Superior temporal gyrus (tissue), 1 donor: ENCODE measurements around the gene FABP7.

Experiments
- DNase-seq: peaks from one replicate; pipeline ENCODE4 v3.0.0-alpha.2; 2016; ENCODE audit errors: extremely low spot score

FABP7 gene

DNA sequence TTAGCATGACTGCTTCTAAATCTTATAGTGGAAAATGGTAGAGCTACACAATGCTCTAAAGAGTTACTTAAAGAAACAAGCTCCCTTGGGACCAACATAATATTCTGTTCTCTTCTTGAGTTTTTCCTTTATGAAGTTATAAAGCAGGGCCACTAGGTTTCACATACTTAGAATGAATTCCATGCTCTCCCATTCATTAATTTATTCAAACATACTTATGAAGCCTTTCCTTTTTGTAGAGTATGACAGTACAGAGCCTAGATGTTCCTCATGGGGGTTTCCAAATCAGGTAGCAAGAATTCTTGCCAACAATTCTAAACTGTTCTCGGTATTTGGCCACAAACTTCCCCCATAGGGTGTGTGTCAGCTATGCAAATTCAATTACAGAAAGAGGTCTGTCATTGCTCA, 20.6 kb upstream of the FABP7 start:
- no peak for DNase-seq

GRCh38 chr6:122760330-122760729, 19.2 kb upstream of the FABP7 start:
- no peak for DNase-seq

- no peak for DNase-seq
These were observed 13.3 kb upstream of the FABP7 start for GRCh38 chr6:122766256-122766655.

GRCh38 chr6:122770835-122771601, 8.5 kb upstream of the FABP7 start:
- DNase-seq, result no peak

DNA sequence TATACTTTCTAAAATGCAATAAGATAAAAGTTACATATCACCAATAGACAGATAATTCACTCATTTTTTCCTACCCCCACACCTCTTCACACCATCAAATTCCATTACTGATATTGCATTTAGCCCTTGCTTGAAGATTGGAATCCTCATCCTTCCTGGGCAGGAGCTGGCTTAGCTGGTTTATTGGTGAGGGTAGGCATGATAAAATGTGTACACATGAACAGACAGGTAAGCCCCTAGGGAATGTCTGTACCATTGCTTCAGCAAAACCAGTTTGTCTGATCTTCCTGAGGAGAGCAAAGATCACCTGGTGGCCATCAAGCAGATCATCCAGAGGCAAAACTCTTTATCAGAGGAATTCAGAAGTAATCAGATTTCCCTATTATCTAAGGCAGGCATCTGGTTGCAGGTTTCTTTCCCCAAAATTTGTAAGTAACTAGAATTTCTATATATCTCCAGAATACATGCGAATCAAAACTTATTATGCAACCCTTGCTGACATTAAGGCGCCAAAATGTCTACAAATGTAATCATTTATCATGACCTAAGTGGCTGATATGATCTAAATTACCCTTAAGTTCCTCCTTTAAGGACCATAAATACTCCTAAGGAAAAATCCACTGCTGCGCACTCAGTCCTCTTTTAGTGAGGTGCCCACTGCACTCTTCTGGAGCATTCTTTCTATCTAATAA, 6.6 kb upstream of the FABP7 start:
- DNase-seq, result no peak

GRCh38 chr6:122775975-122776374, 3.5 kb upstream of the FABP7 start:
- no peak for DNase-seq

- DNase-seq, result no peak
These were observed 1.2 kb upstream of the FABP7 start for GRCh38 chr6:122778302-122778701.

- DNase-seq, result peak; percentile 74
These were observed 393 bp upstream of the FABP7 start for GRCh38 chr6:122778985-122779661.

DNA sequence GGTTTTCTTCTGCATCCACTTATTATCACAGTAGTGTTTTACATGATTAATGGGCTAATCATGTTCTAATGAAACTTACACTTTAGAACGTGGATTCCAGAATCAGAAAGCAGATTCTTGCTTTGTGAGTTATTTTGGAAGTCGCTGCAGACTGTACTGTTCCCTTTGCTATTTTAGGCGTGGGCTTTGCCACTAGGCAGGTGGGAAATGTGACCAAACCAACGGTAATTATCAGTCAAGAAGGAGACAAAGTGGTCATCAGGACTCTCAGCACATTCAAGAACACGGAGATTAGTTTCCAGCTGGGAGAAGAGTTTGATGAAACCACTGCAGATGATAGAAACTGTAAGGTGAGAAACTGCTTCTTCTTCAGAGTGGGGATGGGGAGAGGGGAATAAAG, 598 bp downstream of the FABP7 start:
- DNase-seq, result peak; percentile 38

DNA sequence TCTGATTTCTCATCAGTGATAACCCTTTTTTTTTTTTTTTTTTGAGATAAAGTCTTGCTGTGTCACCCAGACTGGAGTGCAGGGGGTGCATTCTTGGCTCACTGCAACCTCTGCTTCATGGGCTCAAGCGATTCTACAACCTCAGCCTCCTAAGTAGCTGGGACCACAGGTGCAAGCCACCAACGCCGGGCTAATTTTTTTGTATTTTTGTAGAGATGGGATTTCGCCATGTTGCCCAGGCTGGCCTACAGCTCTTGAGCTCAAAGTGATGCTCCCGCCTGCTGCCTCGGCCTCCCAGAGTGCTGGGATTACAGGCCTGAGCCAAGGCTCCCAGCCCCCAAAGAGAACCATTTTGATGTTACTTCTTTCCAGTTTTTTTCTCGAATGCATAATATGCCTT, 2.2 kb downstream of the FABP7 start:
- no peak for DNase-seq

- no peak for DNase-seq
These were observed 3.9 kb downstream of the FABP7 start for GRCh38 chr6:122783401-122783800.

DNA sequence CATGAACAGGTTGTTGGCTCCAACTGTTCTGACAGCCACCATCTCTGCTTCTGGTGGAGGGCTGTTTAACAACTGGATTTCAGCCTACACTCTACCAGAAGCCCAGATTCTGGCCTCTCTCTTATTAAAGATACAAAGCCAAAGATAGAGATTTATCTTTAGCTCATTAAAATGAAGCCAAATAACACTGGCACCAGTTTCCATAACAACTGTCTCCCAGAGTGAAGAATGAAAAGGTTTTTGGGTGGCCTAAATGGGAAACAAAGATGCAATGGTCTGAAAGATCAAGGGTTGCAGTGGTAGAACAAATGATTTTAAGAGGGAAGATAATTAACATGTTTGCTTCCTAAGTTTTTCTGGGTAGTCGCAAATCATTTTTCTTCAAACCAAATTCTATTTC, 6.4 kb downstream of the FABP7 start:
- no peak for DNase-seq

DNA sequence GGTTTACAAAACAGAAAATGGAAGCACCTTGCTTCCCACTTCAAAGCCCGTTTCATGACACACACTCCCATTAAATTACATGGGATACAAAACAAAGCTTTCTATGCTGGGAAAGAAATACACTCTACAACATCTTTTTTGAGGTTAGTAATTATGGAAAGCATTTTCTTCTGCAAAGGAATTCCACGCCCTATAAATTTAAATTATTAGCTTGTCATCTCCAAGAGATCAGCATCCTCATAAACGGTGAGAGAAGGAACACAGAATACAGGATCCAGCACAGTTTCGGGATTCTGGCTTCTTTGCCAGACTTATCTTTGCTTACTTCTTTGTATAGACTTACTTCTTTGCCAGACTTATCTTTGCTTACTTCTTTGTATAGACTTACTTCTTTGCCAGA, 8.2 kb downstream of the FABP7 start:
- no peak for DNase-seq

DNA sequence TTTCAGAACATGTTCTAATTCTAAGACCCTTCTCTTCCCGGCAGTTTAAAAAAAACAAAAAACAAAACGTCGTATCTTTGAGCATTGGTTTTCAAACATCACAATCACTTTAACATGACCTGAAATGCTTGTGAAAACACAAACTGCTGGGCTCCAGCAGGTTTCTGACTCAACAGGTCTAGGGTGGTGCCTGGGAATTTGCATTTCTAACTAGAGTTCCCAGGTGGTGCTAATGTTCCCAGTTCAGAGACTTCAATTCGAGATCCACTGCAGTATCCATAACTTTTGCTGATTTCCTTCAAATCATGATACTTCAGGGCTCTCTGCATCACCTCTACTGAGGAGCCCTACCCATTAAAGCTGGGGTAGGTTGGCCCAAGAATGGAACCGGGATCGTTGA, 8.7 kb downstream of the FABP7 start:
- DNase-seq, result no peak

GRCh38 chr6:122788663-122789181, 9.2 kb downstream of the FABP7 start:
- DNase-seq, result no peak

GRCh38 chr6:122789182-122790027, 9.9 kb downstream of the FABP7 start, which contains the start of gene SMPDL3A:
Gene SMPDL3A, plus strand, starts transcription at chr6:122789258. Its CDS starts 89 bp downstream, at chr6:122789347.
- peak; percentile 84 for DNase-seq

GRCh38 chr6:122790028-122790422, 10.5 kb downstream of the FABP7 start:
- DNase-seq, result no peak

GRCh38 chr6:122790423-122791309, 11.2 kb downstream of the FABP7 start:
- DNase-seq, result peak; percentile 75

GRCh38 chr6:122791310-122791679, 11.8 kb downstream of the FABP7 start:
- DNase-seq, result no peak

- DNase-seq, result no peak
These were observed 13.2 kb downstream of the FABP7 start for GRCh38 chr6:122792766-122793165.

GRCh38 chr6:122797537-122797936, 18.0 kb downstream of the FABP7 start:
- DNase-seq, result no peak
